ENCODE data around the gene ABR. TPM values are rescaled to one million over a fixed set of nuclear protein-coding genes. Genes with fewer than 3 reads are reported as not detected.
A peak's percentile ranks its signal among the peaks of the same experiment; 100 is the strongest.
"Not testable (repeated sequence)": the region's sequence is repeated elsewhere in the genome, so short reads cannot be mapped to it uniquely, and the experiment has no call there.

Gene ABR
- total RNA-seq, 1 donor from 2014 or later: 128 TPM

- ATAC-seq (ENCODE audit: poor library complexity) (no peak), DNase-seq (no peak)
- intact Hi-C loops (cut with DNase I): no loop called here
Observed at GRCh38 chr17:1110541-1110861, 69.3 kb downstream of the ABR start.

- ATAC-seq (ENCODE audit: poor library complexity) (peak; percentile 10), DNase-seq (peak; percentile 76)
- intact Hi-C loops (cut with DNase I): no loop called here
Observed at GRCh38 chr17:1109606-1110540, 69.9 kb downstream of the ABR start.

GRCh38 chr17:1108765-1109605 is 70.8 kb downstream of the ABR start:
- DNase-seq (peak; percentile 85), ATAC-seq (ENCODE audit: poor library complexity) (peak; percentile 37)
- intact Hi-C loops (cut with DNase I): no loop called here

- peak; percentile 10 for ATAC-seq (ENCODE audit: poor library complexity)
- DNase-seq: peak; percentile 51
- intact Hi-C loops (cut with DNase I): no loop called here
Observed at GRCh38 chr17:1108478-1108764, 71.4 kb downstream of the ABR start.

- ATAC-seq (ENCODE audit: poor library complexity) (peak; percentile 48), DNase-seq (peak; percentile 58)
- intact Hi-C loops (cut with DNase I): no loop called here
Observed at GRCh38 chr17:1107777-1108477, 71.9 kb downstream of the ABR start.

GRCh38 chr17:1107083-1107776 is 72.6 kb downstream of the ABR start:
- no peak for ATAC-seq (ENCODE audit: poor library complexity)
- intact Hi-C loops (cut with DNase I): no loop called here

GRCh38 chr17:1104222-1104621 is 75.6 kb downstream of the ABR start:
- intact Hi-C loops (cut with DNase I): no loop called here
- ATAC-seq (ENCODE audit: poor library complexity): peak; percentile 59
- peak; percentile 78 for DNase-seq

More at GRCh38 chr17:1107083-1107776, 72.6 kb downstream of the ABR start:
- peak; percentile 38 for DNase-seq

GRCh38 chr17:1100382-1100781 is 79.4 kb downstream of the ABR start:
- DNase-seq (peak; percentile 67), ATAC-seq (ENCODE audit: poor library complexity) (peak; percentile 5)
- intact Hi-C loops (cut with DNase I): no loop called here

GRCh38 chr17:1099242-1099641 is 80.5 kb downstream of the ABR start:
- ATAC-seq (ENCODE audit: poor library complexity) (no peak), DNase-seq (no peak)

GRCh38 chr17:1097972-1098744 is 81.6 kb downstream of the ABR start:
- peak; percentile 38 for ATAC-seq (ENCODE audit: poor library complexity)
- peak; percentile 46 for DNase-seq

More at GRCh38 chr17:1099242-1099641, 80.5 kb downstream of the ABR start:
- intact Hi-C loops (cut with DNase I): no loop called here

GRCh38 chr17:1096215-1096614 is 83.6 kb downstream of the ABR start:
- ATAC-seq (ENCODE audit: poor library complexity): no peak
- intact Hi-C loops (cut with DNase I): no loop called here
- DNase-seq: peak; percentile 35

More at GRCh38 chr17:1097972-1098744, 81.6 kb downstream of the ABR start:
- intact Hi-C loops (cut with DNase I): not testable (repeated sequence)

- DNase-seq: no peak
- ATAC-seq (ENCODE audit: poor library complexity): no peak
- intact Hi-C loops (cut with DNase I): no loop called here
Observed at GRCh38 chr17:1095853-1096173, 84.0 kb downstream of the ABR start.

GRCh38 chr17:1095090-1095852 is 84.5 kb downstream of the ABR start:
- intact Hi-C loops (cut with DNase I): no loop called here
- DNase-seq: peak; percentile 75
- peak; percentile 66 for ATAC-seq (ENCODE audit: poor library complexity)

GRCh38 chr17:1094591-1094990 is 85.2 kb downstream of the ABR start:
- ATAC-seq (ENCODE audit: poor library complexity) (no peak), DNase-seq (no peak)
- intact Hi-C loops (cut with DNase I): no loop called here

- no peak for ATAC-seq (ENCODE audit: poor library complexity)
- intact Hi-C loops (cut with DNase I): no loop called here
Observed at GRCh38 chr17:1091900-1092299, 87.9 kb downstream of the ABR start.

GRCh38 chr17:1091190-1091534 is 88.6 kb downstream of the ABR start:
- intact Hi-C loops (cut with DNase I): no loop called here
- ATAC-seq (ENCODE audit: poor library complexity) (no peak), DNase-seq (no peak)

More at GRCh38 chr17:1091900-1092299, 87.9 kb downstream of the ABR start:
- peak; percentile 36 for DNase-seq

GRCh38 chr17:1090465-1091189 is 89.2 kb downstream of the ABR start:
- intact Hi-C loops (cut with DNase I): no loop called here
- ATAC-seq (ENCODE audit: poor library complexity) (no peak), DNase-seq (peak; percentile 30)

All from Right ventricle myocardium superior (tissue), 1 donor.